GM19240 (cell line): ENCODE measurements around the gene ZDHHC22.

Experiments used
- DNase-seq: peaks from one replicate; pipeline ENCODE4 v3.0.0; 2011; ENCODE audit warnings: low spot score; ENCODE audit not compliant: insufficient read length

ZDHHC22 gene

DNA sequence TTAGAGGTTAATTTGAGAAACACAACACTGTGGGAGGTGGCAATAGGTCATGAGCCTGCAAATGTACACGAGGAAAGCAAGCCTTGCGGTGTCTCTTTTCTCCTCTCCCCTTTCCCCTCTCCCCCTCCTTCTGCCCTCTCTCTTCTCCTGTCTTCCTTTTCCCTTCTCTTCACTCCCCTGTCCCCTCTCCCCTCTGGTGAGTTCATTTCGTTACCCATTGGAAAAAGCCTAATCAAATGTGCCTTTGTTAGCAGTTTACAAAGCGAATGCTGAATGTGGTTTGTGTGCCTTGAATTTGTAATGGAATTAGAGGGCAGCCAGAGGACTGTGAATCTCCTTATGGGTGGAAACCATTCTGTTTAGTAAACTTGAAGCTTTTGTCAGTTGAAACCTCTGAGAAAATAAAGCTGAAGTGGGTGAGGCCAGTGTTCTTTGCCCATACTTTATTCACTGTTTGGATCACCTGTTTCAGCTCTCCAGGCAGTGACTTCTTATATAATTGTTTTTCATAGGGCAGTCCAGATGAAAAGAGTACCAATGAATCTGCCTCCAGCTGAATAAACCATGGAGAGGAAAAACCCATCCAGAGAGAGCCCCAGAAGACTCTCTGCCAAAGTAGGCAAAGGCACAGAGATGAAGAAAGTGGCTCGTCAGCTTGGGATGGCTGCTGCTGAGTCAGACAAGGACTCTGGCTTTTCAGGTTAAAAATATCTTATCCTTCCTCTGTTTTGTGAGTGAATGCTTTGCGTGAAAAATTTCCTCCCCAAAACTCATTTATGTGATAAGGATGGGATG is 36.2 kb downstream of the ZDHHC22 start:
- DNase-seq, result no peak

DNA sequence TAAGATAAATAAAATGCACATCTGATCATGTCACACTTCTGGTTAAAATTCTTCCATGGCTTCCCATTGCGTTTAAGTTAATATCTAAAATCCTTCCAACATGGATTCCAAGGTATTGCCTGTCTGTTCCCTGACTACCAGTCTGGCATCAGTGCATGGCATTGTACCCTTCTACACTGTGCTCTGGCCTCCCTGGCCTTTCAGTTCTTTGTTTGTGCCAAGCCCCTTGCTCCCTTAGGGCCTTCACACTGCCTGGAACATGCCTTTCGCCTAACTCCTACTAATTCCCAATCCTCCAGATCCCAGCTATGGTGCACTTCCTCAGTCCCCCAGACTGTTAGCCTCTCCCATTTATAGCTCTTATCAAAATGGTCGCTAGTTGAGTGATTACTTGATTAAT is 37.2 kb downstream of the ZDHHC22 start:
- no peak for DNase-seq

DNA sequence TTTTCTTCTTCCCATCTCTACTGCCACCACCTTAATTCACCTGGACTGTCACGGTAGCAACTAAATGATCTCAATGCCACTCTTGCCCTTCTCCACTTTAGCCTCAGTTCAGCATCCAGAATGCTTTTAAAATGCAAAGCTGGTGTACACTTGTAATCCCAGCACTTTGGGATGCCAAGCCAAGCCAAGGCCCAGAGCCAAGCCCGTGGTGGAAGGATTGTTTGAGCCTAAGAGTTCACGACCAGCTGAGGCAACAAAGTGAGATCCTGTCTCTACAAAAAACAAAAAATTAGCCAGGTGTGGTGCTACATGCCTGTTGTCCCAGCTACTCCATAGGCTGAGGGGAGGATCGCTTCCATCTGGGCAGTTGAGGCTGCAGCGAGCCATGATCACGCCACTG is 37.6 kb downstream of the ZDHHC22 start:
- no peak for DNase-seq

DNA sequence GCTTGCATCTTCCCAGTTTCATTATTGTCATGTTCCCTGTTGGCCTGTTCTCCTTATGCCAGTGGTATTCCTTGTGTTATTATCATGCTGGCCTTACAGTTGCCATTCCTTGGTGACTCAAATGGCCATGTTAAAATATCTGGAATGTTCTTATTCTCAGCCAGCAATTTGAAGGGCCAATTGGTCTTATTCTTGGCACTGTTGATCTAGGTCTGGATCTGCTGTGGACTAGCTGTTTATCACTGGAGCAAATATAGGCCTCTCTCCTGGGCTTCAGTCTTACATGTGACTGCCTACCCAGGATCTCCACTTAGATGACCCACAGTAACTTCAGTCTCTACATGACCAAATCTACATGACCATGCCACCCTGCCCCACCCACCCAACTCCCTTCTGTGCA is 38.1 kb downstream of the ZDHHC22 start:
- DNase-seq, result no peak

DNA sequence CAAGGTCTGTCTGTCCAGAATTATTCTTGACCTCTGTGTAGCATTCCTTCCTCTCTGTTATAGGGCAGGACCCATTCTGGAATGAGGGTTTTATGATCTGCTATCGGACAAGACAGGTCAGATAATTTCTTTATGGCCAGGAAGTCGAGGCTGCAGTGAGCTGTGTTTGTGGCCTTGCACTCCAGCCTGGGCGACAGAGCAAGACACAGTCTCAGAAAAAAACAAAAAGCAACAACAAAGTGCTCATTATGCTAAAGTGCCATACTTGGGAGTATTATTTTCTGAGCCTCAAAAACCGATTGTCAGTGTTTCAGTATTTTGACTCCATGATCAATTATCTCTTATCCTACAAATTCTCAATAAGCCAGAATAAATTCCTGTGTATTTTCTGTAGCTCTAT is 39.4 kb downstream of the ZDHHC22 start:
- no peak for DNase-seq

DNA sequence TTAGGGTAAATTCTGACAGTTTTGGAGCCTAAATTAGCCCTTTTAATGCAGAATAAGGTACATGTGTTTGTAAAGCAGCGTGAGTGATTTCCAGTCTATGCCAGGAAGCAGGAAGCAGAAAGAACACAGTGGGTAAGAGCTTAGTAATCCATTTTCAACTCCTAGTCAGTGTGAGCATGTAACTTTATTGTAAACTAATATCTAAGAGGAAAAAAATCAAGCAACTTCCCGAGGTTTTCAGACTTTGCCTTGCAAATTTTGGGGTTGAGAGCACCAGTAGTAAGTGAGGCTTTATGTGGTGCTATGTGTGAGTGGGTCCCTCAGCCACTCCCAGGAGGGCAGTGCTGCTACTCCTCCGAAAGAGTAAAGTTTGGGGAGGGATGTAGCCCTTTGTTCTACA is 40.6 kb downstream of the ZDHHC22 start:
- no peak for DNase-seq

DNA sequence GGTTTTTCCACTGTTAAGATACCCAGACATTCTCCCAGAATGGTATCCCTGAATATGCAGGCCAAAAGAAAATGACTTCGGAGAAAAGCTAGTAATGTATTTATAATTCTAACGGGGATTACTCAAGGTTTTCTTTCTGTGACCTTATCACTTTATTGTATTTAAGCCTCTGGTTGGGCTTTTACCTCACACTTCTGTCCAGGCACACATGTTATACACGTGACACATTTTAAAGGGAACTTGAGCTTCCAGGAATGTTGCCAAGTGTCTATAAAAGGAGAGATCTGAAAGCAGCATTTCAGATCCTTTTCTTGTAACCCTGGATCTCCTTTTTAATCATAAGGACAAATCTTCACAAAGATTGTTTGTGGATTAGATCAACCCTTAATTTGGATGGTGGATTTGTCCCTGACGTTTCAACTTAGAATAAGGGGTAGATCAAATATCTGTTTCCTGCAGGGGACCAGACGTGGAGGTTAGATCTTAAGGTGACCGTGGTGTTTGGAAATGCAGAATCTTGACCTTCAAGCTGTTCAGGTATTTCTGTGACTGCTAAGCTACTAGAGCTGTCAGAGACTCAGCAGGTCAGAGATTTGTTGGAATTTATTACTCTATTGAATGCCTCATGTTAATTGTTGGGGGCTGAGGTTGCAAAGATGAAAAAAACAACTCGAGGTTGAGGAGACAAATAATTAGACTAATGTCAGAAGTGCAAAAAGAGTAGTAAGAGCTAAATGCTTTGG is 42.0 kb downstream of the ZDHHC22 start:
- DNase-seq, result no peak

DNA sequence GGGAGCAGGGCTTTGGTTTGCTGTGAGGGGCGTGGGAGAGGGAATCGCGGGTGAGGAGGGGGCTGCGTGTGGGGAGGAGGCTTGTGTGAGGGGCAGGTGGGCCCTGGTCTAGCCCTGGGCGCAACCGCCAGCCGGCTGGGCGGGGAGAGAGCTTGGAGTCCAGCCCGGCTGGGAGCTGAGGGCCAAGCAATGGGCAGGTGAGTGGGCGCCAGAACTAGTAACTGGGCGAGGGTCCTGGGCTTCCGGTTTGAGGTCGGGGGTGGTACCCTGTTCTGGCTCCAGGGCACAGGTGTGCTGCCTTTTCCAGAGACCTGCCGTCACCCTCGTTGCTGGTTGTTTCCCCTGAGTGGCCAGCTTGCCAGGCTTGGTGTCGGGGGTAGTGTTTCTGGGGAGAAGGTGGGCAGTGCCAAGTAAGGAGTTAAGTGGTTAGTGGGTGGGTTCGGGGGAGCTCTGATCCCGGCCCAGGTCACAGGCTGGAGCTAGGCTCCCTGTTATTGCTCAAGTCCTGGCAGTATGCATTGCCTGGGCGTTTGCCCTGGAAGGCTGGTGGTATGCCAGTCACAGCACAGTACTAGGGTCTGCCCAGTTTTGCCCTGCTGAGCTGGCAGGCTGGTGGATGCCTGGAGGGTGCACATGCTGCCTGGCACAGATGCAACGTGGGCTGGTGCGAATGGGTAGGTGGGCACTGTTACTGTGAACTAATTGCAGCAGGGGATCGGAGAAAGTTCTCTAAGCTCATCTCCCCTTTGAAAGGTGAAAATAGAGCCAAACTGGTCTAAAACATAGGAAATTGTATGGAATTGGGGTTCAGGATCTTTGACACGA is 42.9 kb downstream of the ZDHHC22 start:
- DNase-seq, result no peak

DNA sequence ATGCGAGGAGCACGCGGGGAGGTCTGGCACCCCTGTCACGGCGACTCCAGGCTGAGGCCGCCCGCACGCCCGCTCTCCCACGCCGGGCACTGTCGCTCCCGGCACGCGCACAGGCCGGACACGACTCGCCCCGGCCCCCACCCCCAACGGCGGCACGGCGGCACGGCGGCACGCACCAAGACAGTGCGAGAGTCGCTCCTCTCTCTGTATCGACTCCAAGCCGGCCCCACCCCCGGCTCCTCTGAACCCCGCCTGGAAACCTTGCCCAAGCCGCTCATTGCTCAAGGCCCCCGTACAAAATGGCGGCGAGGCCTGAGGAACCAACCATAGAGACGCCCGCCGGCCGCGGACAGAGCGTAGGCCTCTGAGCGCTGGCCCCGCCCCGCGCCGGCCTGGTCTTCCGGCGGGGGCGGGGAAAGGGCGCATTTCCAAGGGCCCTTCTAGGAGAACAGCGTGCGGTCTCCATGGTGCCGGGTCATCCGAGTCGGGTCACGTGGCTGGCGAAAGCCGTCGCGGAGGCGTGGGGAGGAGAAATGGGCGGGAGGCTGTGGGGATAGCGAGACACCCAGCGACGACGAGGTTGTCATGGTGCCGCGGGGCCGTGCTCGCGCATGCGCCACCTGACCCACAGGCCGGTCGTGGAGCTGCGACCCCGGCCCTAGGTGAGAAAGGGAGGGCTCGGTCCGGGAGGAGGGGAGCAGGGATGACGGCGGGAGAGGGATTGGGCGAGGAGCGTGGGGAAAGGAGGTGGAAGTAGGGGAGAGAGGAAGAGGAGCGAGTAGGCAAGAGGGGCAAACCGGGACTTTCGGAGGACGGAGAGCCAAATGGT is 43.7 kb downstream of the ZDHHC22 start, which contains the start of gene CIPC:
Gene CIPC, plus strand, starts transcription at position 559 of the 829 bp plus-strand sequence. CDS start 7,451 bp downstream, outside the sequence.
- DNase-seq, result peak; percentile 86

DNA sequence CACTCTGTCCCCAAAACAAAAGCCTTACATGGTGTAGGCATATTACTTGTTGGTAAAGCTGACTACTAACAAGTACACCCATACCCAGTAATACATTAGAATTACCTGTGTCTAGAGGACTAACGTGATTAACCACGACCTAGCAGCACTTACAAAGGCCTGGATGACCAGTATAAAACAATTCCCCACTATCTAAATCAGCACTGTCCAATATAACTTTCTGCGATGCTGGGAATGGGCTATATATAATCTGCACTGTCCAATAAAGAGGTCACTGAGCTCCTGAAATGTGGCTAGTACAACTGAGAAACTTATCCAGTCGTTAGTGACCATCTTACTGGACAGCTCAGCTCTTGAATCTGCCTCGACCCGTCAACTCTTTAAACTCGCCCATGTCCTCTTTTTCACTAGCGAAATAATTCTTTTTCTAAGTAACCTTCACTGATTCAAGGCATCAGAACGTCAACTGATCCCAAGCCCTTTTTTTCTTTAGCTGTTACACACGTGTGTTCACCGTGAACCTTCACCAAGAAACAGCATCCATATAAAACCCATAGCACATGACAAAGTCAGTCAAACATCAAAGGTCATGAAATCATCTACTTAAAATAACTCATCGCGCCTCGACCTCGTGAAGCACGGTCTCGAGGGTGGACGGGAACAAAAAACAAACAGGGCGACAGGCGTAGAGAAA is 44.4 kb downstream of the ZDHHC22 start:
- DNase-seq, result no peak

DNA sequence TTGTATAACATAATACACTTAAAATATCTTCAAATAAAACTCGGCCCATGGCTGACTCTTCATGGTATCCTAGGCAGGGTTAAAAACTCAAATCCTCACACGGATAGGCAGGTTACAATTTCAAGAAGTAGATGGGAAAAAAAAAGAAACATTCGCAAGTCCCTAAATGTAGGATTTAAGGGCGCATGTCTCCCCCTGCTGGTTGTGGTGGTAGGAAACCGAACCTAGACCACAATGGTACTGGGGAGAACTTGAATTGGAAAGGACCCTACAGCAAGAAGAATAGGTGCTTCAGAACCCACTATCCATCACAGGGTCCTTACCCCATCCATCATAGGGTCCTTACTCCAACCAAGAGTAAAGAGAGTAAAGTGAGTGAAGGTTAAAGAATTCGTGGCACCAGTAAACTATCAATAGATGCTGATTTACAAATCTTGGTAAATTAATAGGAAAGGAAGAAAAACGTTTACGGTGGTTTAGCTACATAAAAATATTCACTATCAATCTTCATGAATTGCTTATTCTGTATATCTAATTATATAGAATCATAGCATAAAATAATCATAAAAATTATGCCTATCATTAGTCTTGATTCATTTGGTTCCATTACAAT is 46.8 kb downstream of the ZDHHC22 start:
- DNase-seq, result no peak

DNA sequence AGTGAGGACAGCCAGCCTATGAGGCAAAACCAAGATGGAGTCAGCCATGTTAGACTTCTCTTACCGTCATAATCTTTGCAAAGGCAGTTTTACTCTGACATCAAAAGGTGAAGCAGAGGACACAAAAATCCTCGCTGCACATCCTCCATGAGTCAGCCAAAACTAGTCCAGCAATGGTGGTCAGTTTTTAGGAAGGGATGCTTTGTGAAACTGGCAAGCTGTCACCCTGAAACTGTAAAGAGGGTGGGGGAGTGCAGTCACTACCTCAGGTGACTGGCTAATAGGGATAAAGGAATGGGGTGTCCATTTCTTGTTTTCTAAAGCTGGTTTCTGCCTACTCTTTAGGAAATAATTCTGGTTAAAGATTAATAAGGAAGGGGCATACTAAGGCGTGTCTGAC is 48.9 kb downstream of the ZDHHC22 start:
- DNase-seq, result no peak

DNA sequence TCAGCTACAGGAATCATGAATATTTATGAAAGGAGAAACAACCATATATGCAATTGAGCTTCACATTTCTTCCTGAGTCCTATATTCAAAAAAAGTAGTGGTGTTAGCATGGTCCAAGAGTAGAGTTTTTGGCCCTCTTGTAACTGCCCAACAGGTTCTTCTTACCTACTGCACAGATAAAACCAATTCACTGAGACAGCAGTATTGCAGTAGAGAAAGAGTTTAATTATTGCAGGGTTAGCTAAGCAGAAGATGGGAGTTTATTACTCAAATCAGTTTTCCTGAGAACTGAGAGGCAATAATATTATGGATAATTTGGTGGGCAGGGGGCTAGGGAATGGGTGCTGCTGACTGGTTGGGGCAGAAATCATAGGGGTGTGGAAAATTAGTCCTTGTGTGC is 50.1 kb downstream of the ZDHHC22 start:
- no peak for DNase-seq

DNA sequence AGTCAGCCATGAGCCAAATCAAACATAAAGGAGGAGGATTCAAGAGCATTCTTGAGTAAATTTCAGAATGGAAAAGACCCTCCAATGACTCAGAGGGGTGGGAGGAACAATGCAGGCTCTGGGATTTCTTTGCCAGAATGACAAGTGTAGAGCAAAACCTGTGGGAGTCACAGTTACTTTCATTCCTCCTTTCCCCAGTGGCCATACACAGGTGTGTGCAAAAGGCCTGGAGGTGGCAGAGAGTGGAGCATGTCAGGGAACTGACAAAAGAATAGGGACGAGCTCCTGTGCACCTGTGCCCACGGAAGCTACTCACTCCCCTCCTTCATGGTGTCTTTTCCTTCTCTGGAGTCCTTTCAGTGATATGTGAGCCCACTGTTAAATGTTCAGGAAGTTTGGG is 52.9 kb downstream of the ZDHHC22 start:
- DNase-seq, result no peak

DNA sequence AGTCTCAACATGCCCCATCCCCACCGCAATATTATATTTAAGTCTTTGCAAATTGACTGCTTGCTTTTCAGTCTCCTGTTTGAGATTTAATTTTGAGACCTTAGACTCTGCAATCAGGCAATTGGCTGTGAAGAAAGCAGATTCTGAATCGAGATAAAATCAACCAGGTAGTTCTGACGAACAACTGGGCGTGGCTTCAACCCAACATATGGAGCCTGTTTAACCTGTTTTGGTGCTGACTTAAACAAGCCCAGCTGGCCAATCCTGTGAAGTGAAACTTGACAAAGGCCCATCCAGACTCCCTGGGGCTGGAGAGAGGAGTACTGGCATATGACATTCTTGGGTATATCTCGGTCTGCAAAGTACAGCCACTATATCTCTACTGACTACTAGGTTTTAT is 53.4 kb downstream of the ZDHHC22 start:
- DNase-seq, result no peak

DNA sequence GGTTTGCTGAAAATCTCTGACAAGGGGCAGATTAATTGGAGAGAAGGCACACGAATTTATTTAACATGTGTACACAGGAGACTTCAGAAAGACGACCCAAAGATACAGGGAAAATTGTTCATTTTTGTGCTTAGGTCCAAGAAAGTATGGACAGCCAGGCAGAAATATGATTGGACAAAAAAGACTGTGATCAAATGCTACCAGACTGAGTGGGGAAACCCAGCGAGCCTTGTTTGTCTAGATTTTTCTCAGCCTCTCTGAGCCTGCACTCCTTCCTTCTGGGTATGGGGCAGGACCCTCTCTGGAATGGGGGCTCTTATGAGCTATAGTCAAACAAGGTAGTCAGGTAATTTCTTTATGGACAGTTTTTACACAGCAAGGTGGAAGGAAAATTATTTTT is 54.0 kb downstream of the ZDHHC22 start:
- no peak for DNase-seq

DNA sequence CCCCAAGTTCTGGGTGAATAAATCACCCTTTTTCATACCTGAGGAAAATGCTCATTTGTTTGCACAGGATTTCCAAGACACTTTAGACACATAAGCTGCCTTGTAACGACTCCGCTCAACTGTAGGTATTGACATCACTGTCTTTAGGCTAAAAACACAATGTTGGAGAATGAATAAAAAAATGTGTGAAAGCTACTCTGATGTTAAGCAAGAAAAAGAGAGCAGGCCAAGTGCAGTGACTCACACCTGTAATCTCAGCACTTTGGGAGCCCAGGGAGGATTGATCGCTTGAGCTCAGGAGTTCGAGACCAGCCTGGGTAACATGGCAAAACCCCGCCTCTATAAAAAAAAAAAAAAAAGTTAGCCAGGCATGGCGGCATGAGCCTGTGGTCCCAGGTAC is 54.6 kb downstream of the ZDHHC22 start:
- DNase-seq, result no peak

DNA sequence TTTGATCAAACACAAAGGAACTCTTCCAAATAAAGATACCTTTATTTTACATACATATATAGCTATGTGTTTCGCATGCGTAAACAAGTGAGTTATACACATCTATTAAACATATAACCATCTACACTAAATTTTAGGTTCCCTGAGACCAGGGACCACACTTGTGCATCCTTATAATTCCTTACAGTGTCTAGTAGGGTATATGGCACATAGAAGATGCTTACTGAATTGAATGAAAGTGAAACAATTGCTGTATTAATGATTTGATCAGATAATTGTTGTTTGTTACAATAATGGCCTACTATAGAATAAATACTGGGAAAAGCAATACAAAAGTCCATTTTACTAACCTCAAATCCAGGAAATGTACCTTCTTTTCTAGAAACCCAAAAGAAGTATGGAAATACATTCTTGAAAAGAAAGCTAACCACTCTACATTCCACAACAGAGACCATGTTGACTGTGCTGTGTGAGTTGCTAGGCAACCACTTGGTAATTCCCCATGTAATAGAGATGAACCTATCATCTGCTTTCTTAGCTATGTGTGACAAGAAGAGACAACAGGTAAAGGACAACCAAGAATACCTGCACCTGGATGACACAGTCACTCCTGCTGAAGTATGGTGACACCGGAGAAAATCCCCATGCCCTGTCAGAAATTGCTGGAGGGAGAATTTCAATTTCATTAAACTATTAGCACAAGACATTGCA is 55.4 kb downstream of the ZDHHC22 start:
- DNase-seq, result no peak

DNA sequence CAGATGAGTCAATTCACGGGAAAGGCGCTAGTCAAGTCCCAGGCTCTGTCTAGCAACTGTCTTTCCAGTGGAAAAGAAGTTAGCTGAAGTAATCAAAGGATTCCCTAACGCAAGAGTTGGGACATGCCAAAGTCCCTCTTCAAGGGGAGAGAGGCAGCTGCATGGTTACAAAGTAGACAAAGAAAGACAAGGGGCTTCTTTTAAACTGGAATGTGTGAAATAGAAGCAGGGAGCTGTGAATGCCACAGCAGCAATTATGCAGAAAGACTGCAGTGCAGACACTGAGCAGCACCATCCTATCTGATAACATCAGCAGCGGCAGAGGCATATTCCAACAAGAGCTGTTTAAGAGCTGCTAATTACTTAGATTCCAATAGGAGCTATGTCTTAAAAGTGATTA is 56.1 kb downstream of the ZDHHC22 start:
- DNase-seq, result no peak
